Right renal cortex interstitium (tissue), 3 donors: Measurements from ENCODE around the gene TREX2. TPM values are rescaled to one million over a fixed set of nuclear protein-coding genes. Genes with fewer than 3 reads are reported as not detected.

Experiments used
- DNase-seq, 3 donors: peaks; one replicate each; pipeline ENCODE4 v3.0.0-alpha.2; 2013; ENCODE audit warnings: low read depth in 3 of 3, low spot score in 2 of 3
- polyA plus RNA-seq, 3 donors: library from polyadenylated mRNA; unstranded; fragments of 120-200 nt; gene quantifications; one replicate each; pipeline ENCODE4 v1.2.1, GENCODE V29; 2013; ENCODE audit not compliant: insufficient read length in 3 of 3

TREX2 gene
- polyA plus RNA-seq, 3 donors, result 0.21 to 0.24 (median 0.24) TPM

GRCh38 chrX:153440556-153441135 lies 5.2 kb downstream of the TREX2 start:
- DNase-seq, result no peak

GRCh38 chrX:153439977-153440376 lies 5.9 kb downstream of the TREX2 start:
- no peak for DNase-seq

- DNase-seq, result no peak
Observed at GRCh38 chrX:153438532-153438931, 7.3 kb downstream of the TREX2 start.

- no peak for DNase-seq
Observed at GRCh38 chrX:153435845-153436244, 10.0 kb downstream of the TREX2 start.

GRCh38 chrX:153434801-153435200 lies 11.1 kb downstream of the TREX2 start:
- no peak for DNase-seq

GRCh38 chrX:153433781-153434285 lies 12.0 kb downstream of the TREX2 start:
- no peak for DNase-seq

GRCh38 chrX:153433161-153433680 lies 12.6 kb downstream of the TREX2 start:
- DNase-seq, result no peak

GRCh38 chrX:153430796-153431195 lies 15.1 kb downstream of the TREX2 start:
- no peak for DNase-seq

GRCh38 chrX:153426204-153426603 lies 19.7 kb downstream of the TREX2 start:
- no peak for DNase-seq

GRCh38 chrX:153423652-153424051 lies 22.2 kb downstream of the TREX2 start:
- DNase-seq, result no peak

- DNase-seq, result no peak
Observed at GRCh38 chrX:153421856-153422255, 24.0 kb downstream of the TREX2 start.

GRCh38 chrX:153420851-153421599 lies 24.8 kb downstream of the TREX2 start:
- no peak for DNase-seq

GRCh38 chrX:153417637-153418036 lies 28.2 kb downstream of the TREX2 start:
- no peak for DNase-seq

GRCh38 chrX:153416781-153417450 lies 28.9 kb downstream of the TREX2 start:
- DNase-seq, result no peak

- no peak for DNase-seq
Observed at GRCh38 chrX:153414856-153415510, 30.9 kb downstream of the TREX2 start.

GRCh38 chrX:153413731-153414130 lies 32.1 kb downstream of the TREX2 start:
- DNase-seq, result no peak

- DNase-seq, result no peak
Observed at GRCh38 chrX:153412746-153413720, 32.8 kb downstream of the TREX2 start.

- no peak for DNase-seq
Observed at GRCh38 chrX:153411988-153412574, 33.8 kb downstream of the TREX2 start.

GRCh38 chrX:153411255-153411987 lies 34.4 kb downstream of the TREX2 start, which contains the start of gene ZFP92:
TSS of gene ZFP92 (plus strand) at chrX:153411472. CDS start at chrX:153418323, 6,851 bp downstream.
- no peak for DNase-seq
